ENCODE measurements around the gene SDHA. TPM values are rescaled to one million over a fixed set of nuclear protein-coding genes. Genes with fewer than 3 reads are reported as not detected.

SDHA gene
- total RNA-seq, 1 experiment from 2014 or later = 75.0 TPM

DNA sequence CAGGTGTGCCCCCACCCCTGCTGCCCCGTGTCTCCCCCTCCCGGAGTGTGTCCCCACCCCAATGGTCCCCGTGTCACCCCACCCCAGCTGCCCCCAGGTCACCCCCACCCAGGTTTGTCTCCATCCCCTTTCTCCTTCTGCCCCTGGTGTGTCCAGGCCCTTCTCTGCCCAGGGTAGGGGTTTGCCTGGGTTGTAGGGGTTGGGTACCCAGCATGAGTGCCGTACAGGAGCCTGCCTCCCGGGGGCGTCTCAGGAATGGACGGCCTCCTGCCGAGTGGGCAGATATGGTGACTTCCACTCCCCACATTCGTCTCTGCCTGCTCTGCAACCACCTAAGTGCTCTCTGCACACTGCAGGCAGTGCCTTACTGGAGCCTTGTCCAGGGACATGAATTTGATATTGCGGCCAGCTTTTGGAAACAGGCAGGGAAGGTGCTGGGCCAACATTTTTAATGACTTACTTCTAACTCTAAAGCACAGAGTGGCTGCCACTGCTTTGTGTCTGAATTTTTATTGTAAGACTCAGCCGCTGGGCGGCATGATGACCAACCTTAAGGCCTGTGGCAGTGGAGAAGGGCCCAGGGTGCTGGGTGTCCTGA is 20.1 kb upstream of the SDHA start:
- ChIA-PET CTCF (no interaction called here), POLR2A (no interaction called here)
- BruUV-seq (replicated peaks) = no TSS peak
- Mint-ChIP-seq H3K36me3 (ENCODE audit: insufficient read depth, unreplicated experiment) (no peaks in the 10 kb centered on the region), H3K27ac (ENCODE audit: low read depth, unreplicated experiment) (no peak overlapping the region), H3K4me3 (ENCODE audit: unreplicated experiment) (no peak overlapping the region), H3K27me3 (ENCODE audit: insufficient read depth, unreplicated experiment) (no peaks in the 10 kb centered on the region), H3K4me1 (ENCODE audit: insufficient read depth, unreplicated experiment) (no peaks in the 10 kb centered on the region), H3K9me3 (ENCODE audit: unreplicated experiment) (no peaks in the 10 kb centered on the region)
- DNase-seq (ENCODE audit: unreplicated experiment) = no peak
- no peak for TF ChIP-seq CTCF (IDR thresholded peaks at IDR 0.05; ENCODE audit: unreplicated experiment)
- intact Hi-C loops (cut with micrococcal nuclease) = no loop called here

GRCh38 chr5:198516-199196 is 19.5 kb upstream of the SDHA start:
- POLR2A ChIA-PET = no interaction called here
- CTCF ChIA-PET = no interaction called here
- no peak for DNase-seq (ENCODE audit: unreplicated experiment)
- Mint-ChIP-seq H3K27me3 (ENCODE audit: insufficient read depth, unreplicated experiment) (no peaks in the 10 kb centered on the region), H3K4me3 (ENCODE audit: unreplicated experiment) (no peak overlapping the region), H3K27ac (ENCODE audit: low read depth, unreplicated experiment) (no peak overlapping the region), H3K36me3 (ENCODE audit: insufficient read depth, unreplicated experiment) (peaks cover 2% of the 10 kb centered on the region), H3K9me3 (ENCODE audit: unreplicated experiment) (no peaks in the 10 kb centered on the region), H3K4me1 (ENCODE audit: insufficient read depth, unreplicated experiment) (no peaks in the 10 kb centered on the region)
- TF ChIP-seq CTCF (IDR thresholded peaks at IDR 0.05; ENCODE audit: unreplicated experiment) = no peak
- BruUV-seq (replicated peaks) = no TSS peak
- intact Hi-C loops (cut with micrococcal nuclease) = no loop called here

GRCh38 chr5:199197-199949 is 18.7 kb upstream of the SDHA start:
- no peaks in the 10 kb centered on the region for H3K27me3 Mint-ChIP-seq (ENCODE audit: insufficient read depth, unreplicated experiment)
- no peak for TF ChIP-seq CTCF (IDR thresholded peaks at IDR 0.05; ENCODE audit: unreplicated experiment)
- BruUV-seq (replicated peaks) = no TSS peak
- peaks cover 9% of the 10 kb centered on the region for H3K36me3 Mint-ChIP-seq (ENCODE audit: insufficient read depth, unreplicated experiment)
- H3K27ac Mint-ChIP-seq (ENCODE audit: low read depth, unreplicated experiment) = no peak overlapping the region
- intact Hi-C loops (cut with micrococcal nuclease) = no loop called here
- H3K4me3 Mint-ChIP-seq (ENCODE audit: unreplicated experiment) = no peak overlapping the region
- no peaks in the 10 kb centered on the region for H3K9me3 Mint-ChIP-seq (ENCODE audit: unreplicated experiment)
- DNase-seq (ENCODE audit: unreplicated experiment) = no peak
- CTCF ChIA-PET = interaction anchor here (1.4 kb wide), 1 partner anchor 11 kb away, joined by 5 read pairs; no protein-coding TSS in a partner anchor
- POLR2A ChIA-PET = no interaction called here
- H3K4me1 Mint-ChIP-seq (ENCODE audit: insufficient read depth, unreplicated experiment) = no peaks in the 10 kb centered on the region

DNA sequence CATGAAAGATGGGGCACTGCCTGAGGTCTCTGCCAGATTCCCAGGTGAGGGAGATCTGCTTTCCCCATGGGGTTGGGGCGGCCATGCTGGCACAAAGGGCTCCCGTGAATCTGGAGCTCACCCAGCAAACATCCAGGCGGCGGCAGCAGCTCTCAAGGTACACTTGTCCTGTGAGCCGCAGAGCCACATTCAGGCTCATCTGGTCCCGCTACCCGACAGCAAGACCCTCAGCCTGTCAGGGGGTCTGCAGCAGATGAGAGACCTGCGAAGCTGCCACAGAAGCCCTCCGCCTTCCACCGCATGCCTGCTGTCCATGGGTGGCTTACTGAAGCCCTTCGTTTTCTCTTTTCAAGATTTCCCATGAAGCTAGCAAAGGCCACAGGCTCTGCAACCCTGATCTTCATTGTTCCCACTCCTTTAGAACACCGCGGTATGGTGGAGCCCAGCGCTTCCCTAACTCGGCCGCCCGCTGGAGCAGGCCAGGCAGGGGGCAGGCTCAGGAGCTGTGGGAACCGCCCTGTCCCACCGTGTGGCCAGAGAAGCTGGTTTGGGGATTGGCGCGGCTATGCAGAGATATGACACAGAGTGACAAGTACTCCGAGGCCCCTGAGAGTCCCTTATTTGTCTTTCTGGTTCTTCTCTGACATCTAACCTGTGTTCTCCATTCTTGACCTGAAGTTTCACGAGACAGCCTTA is 18.0 kb upstream of the SDHA start:
- POLR2A ChIA-PET = no interaction called here
- no peak for TF ChIP-seq CTCF (IDR thresholded peaks at IDR 0.05; ENCODE audit: unreplicated experiment)
- Mint-ChIP-seq H3K36me3 (ENCODE audit: insufficient read depth, unreplicated experiment) (peaks cover 16% of the 10 kb centered on the region), H3K9me3 (ENCODE audit: unreplicated experiment) (no peaks in the 10 kb centered on the region), H3K27me3 (ENCODE audit: insufficient read depth, unreplicated experiment) (no peaks in the 10 kb centered on the region), H3K27ac (ENCODE audit: low read depth, unreplicated experiment) (no peak overlapping the region), H3K4me3 (ENCODE audit: unreplicated experiment) (no peak overlapping the region), H3K4me1 (ENCODE audit: insufficient read depth, unreplicated experiment) (no peaks in the 10 kb centered on the region)
- CTCF ChIA-PET = interaction anchor here (1.4 kb wide), 1 partner anchor 11 kb away, joined by 5 read pairs; no protein-coding TSS in a partner anchor
- DNase-seq (ENCODE audit: unreplicated experiment) = no peak
- intact Hi-C loops (cut with micrococcal nuclease) = no loop called here
- no TSS peak for BruUV-seq (replicated peaks)

Measured in MCF 10A (cell line).